Neural crest cell (in vitro differentiated cells): Measurements from ENCODE around the gene RXFP1. TPM values are rescaled to one million over a fixed set of nuclear protein-coding genes. Genes with fewer than 3 reads are reported as not detected.

Experiments used
- DNase-seq: peaks from one replicate; pipeline ENCODE4 v3.0.0; 2021; ENCODE audit warnings: low read depth, mixed read lengths, low spot score
- H3K27ac Mint-ChIP-seq: one replicate; pipeline ENCODE4 v1.8.0; 2021; ENCODE audit warnings: mild to moderate bottlenecking, mixed read lengths; ENCODE audit not compliant: unreplicated experiment
- H3K27me3 Mint-ChIP-seq: 2 replicates; pipeline ENCODE4 v1.8.0; 2021; ENCODE audit warnings: low read depth, mild to moderate bottlenecking, mixed read lengths
- H3K36me3 Mint-ChIP-seq: 2 replicates; pipeline ENCODE4 v1.8.0; 2021; ENCODE audit warnings: low read depth, mild to moderate bottlenecking, mixed read lengths
- H3K4me1 Mint-ChIP-seq: 2 replicates; pipeline ENCODE4 v1.8.0; 2021; ENCODE audit warnings: mixed read lengths
- H3K4me3 Mint-ChIP-seq: one replicate; pipeline ENCODE4 v1.8.0; 2021; ENCODE audit warnings: mild to moderate bottlenecking, mixed read lengths
- H3K9me3 Mint-ChIP-seq: 2 replicates; pipeline ENCODE4 v1.8.0; 2021; ENCODE audit warnings: mixed read lengths
- CTCF ChIP-seq: fragments of 200-600 bp; sonication (generic); conservative IDR thresholded peaks from 2 replicates; pipeline ENCODE4 v1.5.0; 2021; ENCODE audit warnings: antibody characterized with exemption, mild to moderate bottlenecking
- total RNA-seq: library from RNA; stranded (reverse); gene quantifications from 2 replicates; pipeline ENCODE4 v1.2.1, GENCODE V29; 2021

Gene RXFP1
- total RNA-seq, 1 donor from 2014 or later = not detected

- no peak for DNase-seq
- Mint-ChIP-seq H3K4me1 (peaks cover 10% of the 10 kb centered on the region), H3K27me3 (no peaks in the 10 kb centered on the region), H3K4me3 (no peak overlapping the region), H3K9me3 (no peaks in the 10 kb centered on the region), H3K36me3 (no peaks in the 10 kb centered on the region), H3K27ac (no peak overlapping the region)
- TF ChIP-seq CTCF = no peak
Measured at GRCh38 chr4:158540125-158540907, 18.6 kb downstream of the RXFP1 start.

GRCh38 chr4:158541506-158541905 is 19.8 kb downstream of the RXFP1 start:
- TF ChIP-seq CTCF = no peak
- Mint-ChIP-seq H3K27ac (no peak overlapping the region), H3K9me3 (no peaks in the 10 kb centered on the region), H3K4me1 (peaks cover 10% of the 10 kb centered on the region), H3K4me3 (no peak overlapping the region), H3K36me3 (no peaks in the 10 kb centered on the region), H3K27me3 (no peaks in the 10 kb centered on the region)
- no peak for DNase-seq

GRCh38 chr4:158543191-158543590 is 21.5 kb downstream of the RXFP1 start:
- no peak overlapping the region for H3K27ac Mint-ChIP-seq
- no peaks in the 10 kb centered on the region for H3K9me3 Mint-ChIP-seq
- no peak for TF ChIP-seq CTCF
- peaks cover 10% of the 10 kb centered on the region for H3K4me1 Mint-ChIP-seq
- no peaks in the 10 kb centered on the region for H3K27me3 Mint-ChIP-seq
- peaks cover 3% of the 10 kb centered on the region for H3K36me3 Mint-ChIP-seq
- H3K4me3 Mint-ChIP-seq = no peak overlapping the region
- DNase-seq = no peak

GRCh38 chr4:158544141-158544540 is 22.5 kb downstream of the RXFP1 start:
- Mint-ChIP-seq H3K27me3 (no peaks in the 10 kb centered on the region), H3K4me3 (no peak overlapping the region), H3K36me3 (peaks cover 3% of the 10 kb centered on the region), H3K27ac (no peak overlapping the region), H3K4me1 (peaks cover 10% of the 10 kb centered on the region), H3K9me3 (no peaks in the 10 kb centered on the region)
- TF ChIP-seq CTCF = no peak
- DNase-seq = no peak

- TF ChIP-seq CTCF = no peak
- Mint-ChIP-seq H3K4me1 (no peaks in the 10 kb centered on the region), H3K27me3 (no peaks in the 10 kb centered on the region), H3K4me3 (no peak overlapping the region), H3K9me3 (no peaks in the 10 kb centered on the region), H3K27ac (no peak overlapping the region), H3K36me3 (no peaks in the 10 kb centered on the region)
- DNase-seq = no peak
Measured at GRCh38 chr4:158553364-158553763, 31.7 kb downstream of the RXFP1 start.
